OCI-LY3 (cell line): ENCODE results near the gene NTN3.

Source experiments
- H2AFZ ChIP-seq: fragments of 200-600, 300-600 bp; shearing (Covaris generic); 2 replicates; pipeline ENCODE4 v1.6.0; 2014; ENCODE audit warnings: antibody characterized with exemption, low read depth, low read length
- H3K27ac ChIP-seq: fragments of 200-600, 300-600 bp; sonication (generic); 2 replicates; pipeline ENCODE4 v1.5.1; 2014; ENCODE audit warnings: mild to moderate bottlenecking, low read length, moderate library complexity, mixed read lengths
- H3K27me3 ChIP-seq: fragments of 200-600, 300-600 bp; sonication (generic); 2 replicates; pipeline ENCODE4 v1.6.1; 2014; ENCODE audit warnings: low read depth, low read length, mixed read lengths
- H3K36me3 ChIP-seq: fragments of 200-600, 300-600 bp; sonication (generic); replicated peaks from 2 replicates; pipeline ENCODE3; 2014; ENCODE audit warnings: low read depth, low read length, mixed read lengths
- H3K4me1 ChIP-seq: fragments of 300-600, 200-600 bp; sonication (generic); 2 replicates; pipeline ENCODE4 v1.6.1; 2014; ENCODE audit warnings: low read length, mixed read lengths
- H3K4me2 ChIP-seq: fragments of 200-600, 300-600 bp; sonication (generic); 2 replicates; pipeline ENCODE4 v1.6.1; 2014; ENCODE audit warnings: low read length, mixed read lengths
- H3K4me3 ChIP-seq: fragments of 300-600, 200-600 bp; sonication (generic); 2 replicates; pipeline ENCODE4 v1.5.1; 2014; ENCODE audit warnings: antibody characterized with exemption, mild to moderate bottlenecking, low read length, moderate library complexity
- H3K79me2 ChIP-seq: fragments of 300-600, 200-600 bp; shearing (Covaris generic); 2 replicates; pipeline ENCODE4 v1.6.1; 2014; ENCODE audit warnings: mild to moderate bottlenecking, low read length, mixed read lengths
- H3K9ac ChIP-seq: fragments of 300-600, 200-600 bp; shearing (Covaris generic); 2 replicates; pipeline ENCODE4 v1.6.0; 2014; ENCODE audit warnings: mild to moderate bottlenecking, low read length, moderate library complexity
- H3K9me3 ChIP-seq: fragments of 200-600, 300-600 bp; shearing (Covaris generic); 2 replicates; pipeline ENCODE4 v1.6.1; 2014; ENCODE audit warnings: low read length, mixed read lengths; ENCODE audit not compliant: insufficient read depth
- H4K20me1 ChIP-seq: fragments of 200-600, 300-600 bp; sonication (generic); 2 replicates; pipeline ENCODE4 v1.6.1; 2016; ENCODE audit warnings: low read length, mixed read lengths; ENCODE audit not compliant: insufficient read depth
- EZH2phosphoT487 ChIP-seq: fragments of 200-600 bp; shearing (Covaris generic); IDR thresholded peaks from 2 replicates; pipeline ENCODE4 v1.6.1; 2018; ENCODE audit warnings: antibody characterized with exemption, mixed run types, low read depth
- TF ChIP-seq, protein P1 (sequence below): fragments of 200-600, 300-600 bp; sonication (generic); IDR thresholded peaks from 2 replicates; pipeline ENCODE4 v1.5.1; 2014; ENCODE audit warnings: antibody characterized with exemption, low read length, low read depth

NTN3 gene

GRCh38 chr16:2497116-2497630 lies 26.1 kb downstream of the NTN3 start:
- no peak overlapping the region for H3K4me2 ChIP-seq
- no peaks in the 10 kb centered on the region for H3K27me3 ChIP-seq

GRCh38 chr16:2497695-2498484 lies 26.8 kb downstream of the NTN3 start:
- H3K79me2 ChIP-seq, result no peaks in the 10 kb centered on the region
- H3K27ac ChIP-seq, result no peak overlapping the region
- TF ChIP-seq, protein P1, sequence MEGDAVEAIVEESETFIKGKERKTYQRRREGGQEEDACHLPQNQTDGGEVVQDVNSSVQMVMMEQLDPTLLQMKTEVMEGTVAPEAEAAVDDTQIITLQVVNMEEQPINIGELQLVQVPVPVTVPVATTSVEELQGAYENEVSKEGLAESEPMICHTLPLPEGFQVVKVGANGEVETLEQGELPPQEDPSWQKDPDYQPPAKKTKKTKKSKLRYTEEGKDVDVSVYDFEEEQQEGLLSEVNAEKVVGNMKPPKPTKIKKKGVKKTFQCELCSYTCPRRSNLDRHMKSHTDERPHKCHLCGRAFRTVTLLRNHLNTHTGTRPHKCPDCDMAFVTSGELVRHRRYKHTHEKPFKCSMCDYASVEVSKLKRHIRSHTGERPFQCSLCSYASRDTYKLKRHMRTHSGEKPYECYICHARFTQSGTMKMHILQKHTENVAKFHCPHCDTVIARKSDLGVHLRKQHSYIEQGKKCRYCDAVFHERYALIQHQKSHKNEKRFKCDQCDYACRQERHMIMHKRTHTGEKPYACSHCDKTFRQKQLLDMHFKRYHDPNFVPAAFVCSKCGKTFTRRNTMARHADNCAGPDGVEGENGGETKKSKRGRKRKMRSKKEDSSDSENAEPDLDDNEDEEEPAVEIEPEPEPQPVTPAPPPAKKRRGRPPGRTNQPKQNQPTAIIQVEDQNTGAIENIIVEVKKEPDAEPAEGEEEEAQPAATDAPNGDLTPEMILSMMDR, result no peak
- TF ChIP-seq EZH2phosphoT487, result no peak
- H2AFZ ChIP-seq, result no peak overlapping the region
- H3K9me3 ChIP-seq, result no peaks in the 10 kb centered on the region
- H3K9ac ChIP-seq, result no peak overlapping the region
- no peaks in the 10 kb centered on the region for H3K36me3 ChIP-seq
- no peaks in the 10 kb centered on the region for H3K27me3 ChIP-seq
- no peaks in the 10 kb centered on the region for H4K20me1 ChIP-seq
- no peak overlapping the region for H3K4me2 ChIP-seq
- H3K4me1 ChIP-seq, result peaks cover 9% of the 10 kb centered on the region
- H3K4me3 ChIP-seq, result no peak overlapping the region

More at GRCh38 chr16:2497116-2497630, 26.1 kb downstream of the NTN3 start:
- no peak overlapping the region for H3K4me3 ChIP-seq
- H3K36me3 ChIP-seq, result no peaks in the 10 kb centered on the region
- TF ChIP-seq EZH2phosphoT487, result no peak
- TF ChIP-seq, protein P1, result no peak
- H4K20me1 ChIP-seq, result no peaks in the 10 kb centered on the region
- H3K4me1 ChIP-seq, result peaks cover 9% of the 10 kb centered on the region
- no peak overlapping the region for H3K9ac ChIP-seq
- H3K9me3 ChIP-seq, result no peaks in the 10 kb centered on the region
- H3K79me2 ChIP-seq, result no peaks in the 10 kb centered on the region
- H2AFZ ChIP-seq, result no peak overlapping the region
- H3K27ac ChIP-seq, result no peak overlapping the region

GRCh38 chr16:2498531-2499253 lies 27.6 kb downstream of the NTN3 start:
- peaks cover 9% of the 10 kb centered on the region for H3K4me1 ChIP-seq
- H3K27ac ChIP-seq, result no peak overlapping the region
- H3K4me3 ChIP-seq, result no peak overlapping the region
- H3K36me3 ChIP-seq, result no peaks in the 10 kb centered on the region
- TF ChIP-seq, protein P1, result no peak
- no peak for TF ChIP-seq EZH2phosphoT487
- H3K79me2 ChIP-seq, result no peaks in the 10 kb centered on the region
- no peaks in the 10 kb centered on the region for H3K27me3 ChIP-seq
- no peak overlapping the region for H2AFZ ChIP-seq
- H3K9me3 ChIP-seq, result no peaks in the 10 kb centered on the region
- no peak overlapping the region for H3K9ac ChIP-seq
- no peaks in the 10 kb centered on the region for H4K20me1 ChIP-seq
- H3K4me2 ChIP-seq, result no peak overlapping the region

GRCh38 chr16:2499454-2499853 lies 28.4 kb downstream of the NTN3 start:
- H3K4me2 ChIP-seq, result no peak overlapping the region
- H3K27me3 ChIP-seq, result no peaks in the 10 kb centered on the region
- no peak for TF ChIP-seq EZH2phosphoT487
- TF ChIP-seq, protein P1, result no peak
- H4K20me1 ChIP-seq, result no peaks in the 10 kb centered on the region
- peaks cover 9% of the 10 kb centered on the region for H3K4me1 ChIP-seq
- H2AFZ ChIP-seq, result no peak overlapping the region
- no peak overlapping the region for H3K27ac ChIP-seq
- H3K9me3 ChIP-seq, result no peaks in the 10 kb centered on the region
- H3K9ac ChIP-seq, result no peak overlapping the region
- H3K79me2 ChIP-seq, result no peaks in the 10 kb centered on the region
- H3K36me3 ChIP-seq, result no peaks in the 10 kb centered on the region
- no peak overlapping the region for H3K4me3 ChIP-seq
